ENCODE results near the gene CCDC178.

CCDC178 gene

GRCh38 chr18:33231474-33232317 is 208.8 kb downstream of the CCDC178 start:
- TF ChIP-seq POLR2AphosphoS5 (IDR thresholded peaks at IDR 0.05; ENCODE audit: low read depth, low read length) (no peak), REST (IDR thresholded peaks at IDR 0.05; ENCODE audit: insufficient read depth in 1 of 2, low read depth in 2 of 2, low read length in 2 of 2) (no peak), FOXP2 (optimal IDR thresholded peaks at IDR 0.05; ENCODE audit: borderline replicate concordance, extremely low read depth, extremely low read length, insufficient read depth) (no peak), TAF1 (IDR thresholded peaks at IDR 0.05; ENCODE audit: borderline replicate concordance, insufficient read depth, low read length) (no peak), SIN3A (IDR thresholded peaks at IDR 0.05; ENCODE audit: borderline replicate concordance, insufficient read depth, low read length) (no peak)

GRCh38 chr18:33212363-33212762 is 228.2 kb downstream of the CCDC178 start:
- TF ChIP-seq REST (IDR thresholded peaks at IDR 0.05; ENCODE audit: insufficient read depth in 1 of 2, low read depth in 2 of 2, low read length in 2 of 2): no peak

- TF ChIP-seq SIN3A (IDR thresholded peaks at IDR 0.05; ENCODE audit: borderline replicate concordance, insufficient read depth, low read length) (no peak), FOXP2 (optimal IDR thresholded peaks at IDR 0.05; ENCODE audit: borderline replicate concordance, extremely low read depth, extremely low read length, insufficient read depth) (no peak), TAF1 (IDR thresholded peaks at IDR 0.05; ENCODE audit: borderline replicate concordance, insufficient read depth, low read length) (no peak), POLR2AphosphoS5 (IDR thresholded peaks at IDR 0.05; ENCODE audit: low read depth, low read length) (no peak), REST (IDR thresholded peaks at IDR 0.05; ENCODE audit: insufficient read depth in 1 of 2, low read depth in 2 of 2, low read length in 2 of 2) (no peak)
Measured at GRCh38 chr18:33210575-33211189, 229.8 kb downstream of the CCDC178 start.

GRCh38 chr18:33205777-33206176 is 234.7 kb downstream of the CCDC178 start:
- TF ChIP-seq POLR2AphosphoS5 (IDR thresholded peaks at IDR 0.05; ENCODE audit: low read depth, low read length): no peak
- no peak for TF ChIP-seq REST (IDR thresholded peaks at IDR 0.05; ENCODE audit: insufficient read depth in 1 of 2, low read depth in 2 of 2, low read length in 2 of 2)
- no peak for TF ChIP-seq FOXP2 (optimal IDR thresholded peaks at IDR 0.05; ENCODE audit: borderline replicate concordance, extremely low read depth, extremely low read length, insufficient read depth)
- TF ChIP-seq SIN3A (IDR thresholded peaks at IDR 0.05; ENCODE audit: borderline replicate concordance, insufficient read depth, low read length): no peak
- no peak for TF ChIP-seq TAF1 (IDR thresholded peaks at IDR 0.05; ENCODE audit: borderline replicate concordance, insufficient read depth, low read length)
